Endothelial cell of hepatic sinusoid (primary cell): Measurements from ENCODE around the gene TRPV5.
"Not testable (repeated sequence)": the region's sequence is repeated elsewhere in the genome, so short reads cannot be mapped to it uniquely, and the experiment has no call there.

Experiments used
- in situ Hi-C: cut with HindIII; loops from 2 replicates; pipeline ENCODE4 v1.10.0; 2017; ENCODE audit warnings: low sequenced_read_pairs

Gene TRPV5

DNA sequence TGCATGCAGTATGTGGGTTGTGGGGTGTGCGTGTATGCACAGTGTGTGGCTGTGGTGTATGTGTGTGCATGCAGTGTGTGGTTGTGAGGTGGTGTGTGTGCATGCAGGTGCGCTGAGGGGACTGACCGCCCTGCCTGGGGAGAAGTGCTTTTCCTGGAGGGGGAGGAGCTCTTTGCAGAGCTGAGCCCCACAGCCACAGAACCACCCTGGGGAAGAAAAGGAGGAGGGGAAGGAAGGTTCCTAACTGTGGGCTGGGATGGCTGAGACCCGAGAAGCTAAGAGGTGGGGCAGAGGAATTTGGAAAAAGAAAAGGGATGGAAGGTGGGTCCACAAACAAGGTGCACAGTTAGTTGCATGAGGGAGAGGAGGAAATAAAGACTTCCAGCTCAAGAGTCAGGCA is at the start of gene TRPV5:
Gene TRPV5 (minus strand): TSS at position 123 of the 400 bp plus-strand sequence. CDS start 287 bp downstream, outside the sequence.
- in situ Hi-C loops: no loop called here

DNA sequence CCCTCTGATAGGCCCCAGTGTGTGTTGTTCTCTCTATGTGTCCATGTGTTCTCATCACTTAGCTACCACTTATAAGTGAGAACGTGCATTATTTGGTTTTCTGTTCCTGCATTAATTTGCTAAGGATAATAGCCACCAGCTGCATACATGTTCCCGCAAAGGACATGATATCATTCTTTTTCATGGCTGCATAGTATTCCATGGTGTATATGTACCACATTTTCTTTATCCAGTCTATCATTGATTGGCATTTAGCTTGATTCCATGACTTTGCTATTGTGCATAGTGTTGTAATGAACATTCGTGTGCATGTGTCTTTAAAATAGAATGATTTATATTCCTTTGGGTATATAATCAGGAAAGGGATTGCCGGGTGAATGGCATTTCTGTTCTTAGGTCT is 44.9 kb upstream of the TRPV5 start:
- in situ Hi-C loops: not testable (repeated sequence)

DNA sequence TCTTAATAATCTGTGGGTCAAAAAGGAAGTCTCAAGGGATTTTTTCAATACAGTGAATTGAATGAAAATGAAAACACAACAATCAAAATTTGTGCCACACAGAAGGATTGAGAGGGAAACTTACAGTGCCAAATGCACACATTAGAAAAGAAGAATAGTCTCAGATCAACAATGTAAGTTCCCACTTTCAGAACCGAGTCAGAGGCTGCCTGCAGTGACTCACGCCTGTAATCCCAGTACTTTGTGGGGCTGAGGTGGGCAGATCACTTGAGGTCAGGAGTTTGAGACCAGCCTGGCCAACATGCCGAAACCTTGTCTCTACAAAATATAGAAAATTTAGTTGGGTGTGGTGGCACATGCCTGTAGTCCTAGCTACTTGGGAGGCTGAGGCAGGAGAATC is 41.1 kb upstream of the TRPV5 start:
- in situ Hi-C loops: no loop called here

DNA sequence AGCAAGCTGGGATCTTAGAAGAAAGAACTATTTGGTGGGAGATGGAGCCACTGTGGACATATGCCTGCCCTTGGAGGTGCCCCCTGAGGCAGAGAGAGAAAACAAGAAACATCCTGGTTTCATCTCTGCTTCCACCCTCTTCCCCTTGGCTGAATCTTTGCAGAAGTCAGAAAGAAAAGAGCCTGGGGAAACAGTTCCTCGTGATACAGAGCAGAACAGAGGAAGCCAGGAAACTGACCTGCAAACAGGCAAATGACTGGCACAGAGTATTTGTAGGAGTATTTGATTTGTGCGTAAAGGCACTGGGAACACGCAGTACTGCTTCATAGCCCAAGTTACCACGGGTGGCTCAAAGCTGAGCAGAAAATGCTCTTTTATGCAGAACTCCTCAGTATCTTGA is 35.6 kb upstream of the TRPV5 start:
- in situ Hi-C loops: no loop called here

DNA sequence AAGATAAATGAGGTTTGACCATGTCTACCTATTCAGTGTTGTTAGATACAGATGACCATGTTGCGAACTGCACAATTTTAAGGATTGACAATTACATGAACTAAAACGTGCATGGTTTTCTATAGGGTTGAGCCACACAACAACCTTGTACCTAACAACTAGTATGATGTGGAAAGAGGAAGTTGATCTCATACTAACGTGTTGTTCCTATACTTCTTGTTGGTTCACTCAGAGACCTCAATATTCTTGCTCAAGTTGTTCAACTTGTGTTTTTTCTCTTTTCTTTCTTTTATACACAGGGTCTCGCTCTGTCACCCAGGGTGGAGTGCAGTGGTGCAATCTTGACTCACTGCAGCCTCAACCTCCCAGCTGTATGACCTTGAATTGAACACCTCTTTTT is 34.7 kb upstream of the TRPV5 start:
- in situ Hi-C loops: no loop called here

DNA sequence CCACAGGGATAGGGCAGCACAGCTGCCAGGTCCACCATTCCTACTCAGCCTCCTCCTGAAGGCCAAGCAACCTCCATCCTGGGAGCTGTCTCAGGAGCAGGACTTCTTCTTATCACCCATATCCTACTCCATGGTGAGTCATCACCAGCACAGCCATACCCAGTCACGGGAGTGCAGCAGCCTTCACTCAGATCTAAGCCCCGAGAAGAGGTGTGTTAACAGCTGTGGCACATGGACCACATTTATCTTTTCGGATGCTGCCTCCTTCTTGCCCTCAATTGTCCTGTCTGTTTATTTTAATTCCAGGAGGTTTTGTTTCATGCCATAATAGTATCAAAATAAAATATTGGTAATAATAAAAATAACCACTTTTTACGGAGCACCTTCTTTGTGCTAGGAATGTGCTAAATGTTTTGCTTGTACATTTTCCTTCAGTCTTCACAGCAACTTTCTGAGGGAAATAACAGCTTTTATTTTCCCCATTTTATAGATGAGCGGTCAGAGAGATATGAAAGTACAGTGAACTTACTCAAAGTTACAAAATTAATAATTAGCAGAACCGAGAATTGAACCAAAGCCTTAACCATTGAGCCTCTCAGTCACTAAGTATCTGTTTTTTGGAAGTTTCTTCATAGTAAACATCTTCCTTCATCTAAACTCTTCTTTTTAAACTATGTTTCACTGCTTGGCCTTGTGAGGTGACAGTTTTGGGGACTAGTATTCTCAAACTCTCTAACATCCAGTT is 31.1 kb upstream of the TRPV5 start:
- in situ Hi-C loops: no loop called here

DNA sequence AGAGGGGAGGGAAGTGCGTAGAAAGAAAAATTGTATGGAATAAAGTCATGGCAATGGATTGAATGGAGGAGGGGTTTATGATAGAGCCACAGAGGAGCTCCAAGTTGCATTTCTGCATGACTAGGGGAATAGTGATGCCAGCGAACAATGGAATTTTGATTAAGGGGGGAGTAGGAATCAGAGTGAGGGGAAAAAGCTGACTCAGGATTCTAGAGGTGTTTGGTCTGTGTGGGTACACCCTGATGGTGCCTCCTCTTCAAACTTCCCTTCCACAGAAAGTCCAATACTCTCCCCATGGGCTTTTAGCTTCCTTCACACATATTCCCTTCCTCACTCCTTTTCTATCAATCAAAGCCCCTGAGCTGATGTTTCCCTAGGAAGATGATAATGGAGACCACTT is 30.4 kb upstream of the TRPV5 start:
- in situ Hi-C loops: no loop called here

DNA sequence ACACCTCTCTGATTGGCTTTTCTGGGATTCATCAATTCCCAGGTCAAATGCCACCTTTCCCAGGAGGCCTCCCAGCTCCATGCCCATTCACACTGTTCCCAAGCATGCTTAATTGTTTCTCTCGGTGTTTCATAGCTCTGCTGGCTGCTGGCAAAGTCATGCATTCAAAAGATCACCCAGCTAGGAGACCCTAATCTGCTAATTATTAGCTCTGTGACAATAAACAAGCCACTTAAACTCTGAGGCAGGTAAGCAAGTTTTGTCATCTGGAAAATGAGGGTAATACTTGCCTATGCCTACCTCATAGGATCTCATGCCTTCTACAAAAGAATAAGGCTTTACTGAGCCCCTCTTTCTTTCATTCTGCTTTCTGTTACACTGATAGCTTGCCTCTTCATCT is 29.4 kb upstream of the TRPV5 start:
- in situ Hi-C loops: no loop called here

DNA sequence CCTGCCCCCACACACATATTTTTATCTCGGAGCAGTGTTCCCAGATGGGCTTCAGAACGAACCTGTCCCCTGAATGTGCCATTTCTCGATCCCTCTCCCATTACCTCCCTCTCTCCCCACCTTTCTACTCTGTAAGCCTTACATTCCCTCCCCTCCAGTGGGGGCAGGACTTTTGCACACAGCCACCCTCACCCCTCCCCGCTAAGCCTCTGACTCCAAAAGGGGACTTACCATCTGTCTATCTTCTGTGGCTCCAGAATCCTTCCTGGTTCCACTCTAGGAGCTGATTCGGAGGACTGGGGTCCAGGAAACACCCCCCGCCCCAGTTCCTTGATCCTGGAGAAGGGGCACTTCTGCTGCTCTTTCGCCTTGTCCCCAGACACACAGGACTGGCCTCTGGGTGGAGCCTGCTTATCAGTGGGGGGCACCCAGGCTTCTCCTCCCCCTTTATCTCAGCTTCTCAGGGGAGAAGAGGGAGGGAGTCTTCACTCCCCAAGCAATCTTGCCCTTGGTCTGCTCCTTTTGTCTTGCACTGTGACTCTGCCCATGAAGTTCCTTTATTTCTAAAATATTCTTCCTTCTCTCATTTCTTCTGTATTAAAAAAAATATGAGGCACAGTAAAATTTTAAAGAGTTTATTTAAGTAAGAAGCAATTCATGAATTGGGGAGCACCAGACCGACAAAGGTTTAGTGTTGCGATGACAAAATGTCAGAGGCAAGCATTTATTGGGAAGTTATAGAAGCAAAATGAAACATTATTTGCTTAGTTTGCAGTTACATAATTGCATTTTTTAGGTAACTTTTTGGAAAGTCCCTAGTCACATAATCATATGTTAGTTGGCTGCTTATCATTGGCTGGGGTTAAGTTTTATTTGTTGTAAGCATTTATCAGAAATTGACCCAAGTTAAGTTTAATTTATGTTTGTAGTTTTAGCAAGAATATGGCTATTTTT is 28.7 kb upstream of the TRPV5 start, which contains the start of gene KEL:
Gene KEL (minus strand): TSS at position 391 of the 954 bp plus-strand sequence. CDS start 157 bp downstream, at position 234.
- in situ Hi-C loops: no loop called here

DNA sequence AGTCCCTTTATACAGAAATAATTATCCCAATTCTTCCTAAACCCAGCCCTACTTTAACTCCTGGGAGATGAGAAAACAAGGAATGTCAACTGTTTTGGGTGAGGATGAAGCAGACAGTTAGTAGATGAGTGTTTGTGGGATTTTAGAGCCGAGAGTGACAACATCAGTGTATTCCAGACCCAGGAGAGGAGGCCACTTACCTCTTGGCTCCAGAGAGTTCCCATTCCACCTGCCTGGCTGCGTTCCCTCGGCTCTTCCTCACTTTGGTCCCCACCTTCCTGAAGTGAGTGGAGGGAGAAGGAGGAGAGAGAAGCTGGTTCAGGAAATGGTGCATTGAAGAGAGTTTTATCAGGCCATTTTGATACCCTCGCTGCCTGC is 28.0 kb upstream of the TRPV5 start:
- in situ Hi-C loops: no loop called here

DNA sequence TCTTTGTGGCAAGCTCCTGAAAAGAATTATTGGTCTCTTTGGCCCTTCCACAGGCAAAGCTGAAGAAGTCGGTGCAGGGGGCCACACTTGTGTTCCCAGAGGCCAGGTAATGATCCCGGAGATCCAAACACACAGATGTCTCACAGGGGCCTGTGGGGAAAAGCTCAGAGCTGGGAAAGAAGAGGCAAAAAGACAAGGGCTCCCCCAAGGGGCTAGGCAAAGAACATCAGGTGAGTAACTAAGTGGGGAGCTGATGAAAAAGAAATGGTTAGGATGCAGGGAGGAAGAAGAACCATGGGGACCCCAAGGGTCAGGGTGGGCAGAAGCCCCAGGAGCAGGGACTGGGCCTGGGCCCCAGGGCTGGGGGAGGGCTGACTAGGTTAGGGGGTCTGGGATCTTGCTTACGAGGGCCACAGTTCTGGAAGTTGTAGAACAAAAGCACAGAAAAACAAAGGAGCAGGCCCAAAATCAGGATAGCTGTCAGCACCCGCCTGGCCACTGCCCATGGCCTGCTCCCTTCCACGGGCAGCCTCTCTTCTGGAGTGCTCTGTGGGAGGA is 27.5 kb upstream of the TRPV5 start:
- in situ Hi-C loops: no loop called here

DNA sequence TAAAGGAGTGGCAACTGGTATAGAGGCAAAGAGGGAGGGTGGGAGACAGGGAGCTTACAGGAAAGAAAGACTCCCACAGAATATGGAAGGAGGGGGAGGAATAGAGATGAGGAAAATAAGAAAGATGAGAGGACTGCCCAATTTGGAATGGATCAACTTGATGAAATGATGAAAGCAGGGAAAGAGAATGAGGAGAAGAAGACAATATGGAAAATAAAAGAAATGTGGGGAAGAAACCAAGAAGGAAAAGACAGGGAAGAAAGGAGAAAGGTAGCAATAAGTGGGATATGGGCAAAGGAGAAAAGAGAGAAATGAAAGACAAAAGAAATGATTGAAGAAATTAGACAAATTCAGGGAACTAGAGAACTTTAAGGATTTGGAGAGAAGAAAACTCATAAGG is 25.7 kb upstream of the TRPV5 start:
- in situ Hi-C loops: loop anchor here (10.0 kb wide), 1 partner anchor 54 kb away; no protein-coding TSS in a partner anchor

DNA sequence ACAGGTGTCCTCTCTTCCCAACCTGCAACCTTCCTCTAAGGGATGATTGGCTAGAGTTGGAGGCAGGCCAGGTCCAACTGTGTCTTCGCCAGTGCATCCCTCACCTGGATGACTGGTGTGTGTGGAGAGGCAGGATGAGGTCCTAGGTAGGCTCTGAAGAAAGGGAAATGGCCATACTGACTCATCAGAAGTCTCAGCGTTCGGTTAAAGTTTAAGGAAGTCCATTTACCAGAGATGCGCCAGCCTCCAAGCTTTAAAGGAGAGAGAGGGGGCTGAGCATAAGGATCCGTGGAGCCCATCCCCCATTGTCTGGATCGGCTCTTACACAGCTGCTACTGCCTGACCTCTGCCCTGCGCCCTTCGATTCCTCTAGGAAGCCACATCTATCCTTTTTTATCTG is 24.2 kb upstream of the TRPV5 start:
- in situ Hi-C loops: loop anchor here (10.0 kb wide), 1 partner anchor 53 kb away; no protein-coding TSS in a partner anchor

DNA sequence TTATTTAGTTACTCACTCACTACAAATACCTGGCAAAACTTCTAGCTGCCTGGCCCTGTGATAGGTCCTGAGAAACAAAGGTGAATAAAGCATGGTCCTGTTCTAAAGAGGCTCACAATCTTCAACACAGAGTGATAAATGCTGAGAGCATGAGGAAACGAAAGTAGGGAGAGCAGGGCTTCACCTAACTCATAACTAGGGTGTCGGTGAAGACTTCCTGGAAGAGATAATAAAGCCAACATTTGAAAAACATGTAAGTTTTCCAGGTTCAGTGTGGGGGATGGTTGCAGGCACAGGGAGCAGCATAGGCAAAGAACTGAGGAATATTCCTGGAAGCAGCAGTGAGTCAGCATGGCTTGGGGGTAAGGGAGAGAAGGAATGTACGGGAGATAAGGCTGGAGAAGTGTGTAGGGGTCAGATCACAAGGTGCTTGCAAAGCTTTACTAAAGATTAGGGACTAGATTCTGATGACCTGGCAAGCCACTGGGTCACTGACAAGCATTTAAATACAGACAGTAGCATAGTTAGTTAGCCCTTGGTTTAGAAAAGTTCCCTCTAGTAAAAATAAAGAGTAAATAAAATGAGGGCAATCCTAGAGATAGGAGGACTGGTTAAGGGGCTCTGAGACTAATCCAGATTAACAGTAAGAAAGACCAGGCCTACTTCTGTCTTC is 23.5 kb upstream of the TRPV5 start:
- in situ Hi-C loops: loop anchor here (10.0 kb wide), 1 partner anchor 52 kb away; no protein-coding TSS in a partner anchor

DNA sequence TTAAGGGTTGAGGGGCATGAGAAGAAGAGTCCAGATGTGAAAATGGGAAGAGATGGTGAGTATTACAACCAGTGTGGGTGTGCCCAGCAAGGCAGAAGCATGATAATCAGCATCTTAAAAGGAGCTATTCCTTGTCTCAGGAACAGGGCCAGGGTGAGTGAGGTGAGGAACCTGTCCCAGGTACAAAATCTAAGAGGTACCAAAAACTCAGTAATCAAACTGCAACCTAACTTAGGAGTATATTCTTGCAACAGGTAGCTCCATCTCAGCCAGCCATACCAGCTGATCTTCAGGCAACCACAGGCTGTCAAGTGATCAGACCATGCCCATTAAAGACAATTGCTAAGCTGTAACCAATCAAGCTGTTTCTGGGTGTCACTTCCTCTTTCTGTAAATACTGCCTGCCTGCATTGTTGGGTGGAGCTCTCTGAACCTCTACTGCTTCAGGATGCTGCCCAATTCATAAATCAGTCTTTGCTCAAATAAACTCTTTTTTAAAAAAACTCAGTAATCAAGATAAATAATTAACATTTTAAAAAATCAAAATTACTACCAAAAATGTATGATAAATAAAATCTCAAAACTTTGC is 21.2 kb upstream of the TRPV5 start:
- in situ Hi-C loops: loop anchor here (10.0 kb wide), 1 partner anchor 50 kb away; no protein-coding TSS in a partner anchor

DNA sequence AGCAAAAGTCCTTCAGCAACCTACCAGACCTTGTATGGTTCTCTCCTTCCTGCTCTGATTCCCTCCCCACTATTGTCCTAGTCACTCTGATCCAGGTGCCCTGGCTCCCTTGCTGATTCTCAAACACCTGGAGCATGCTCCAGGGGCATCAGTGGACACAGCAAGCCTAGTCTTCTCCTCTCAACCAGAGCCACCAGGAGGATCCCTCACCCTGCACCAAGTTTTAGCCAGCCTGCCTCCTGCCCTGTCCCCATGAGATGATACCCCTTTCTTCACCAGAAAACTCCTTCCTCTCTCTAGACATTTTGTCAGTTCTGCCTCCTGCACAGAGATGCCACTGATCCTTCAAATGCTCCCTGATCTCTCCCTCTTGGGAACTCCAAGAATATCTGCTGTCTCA is 16.7 kb upstream of the TRPV5 start:
- in situ Hi-C loops: loop anchor here (10.0 kb wide), 1 partner anchor 45 kb away; no protein-coding TSS in a partner anchor

DNA sequence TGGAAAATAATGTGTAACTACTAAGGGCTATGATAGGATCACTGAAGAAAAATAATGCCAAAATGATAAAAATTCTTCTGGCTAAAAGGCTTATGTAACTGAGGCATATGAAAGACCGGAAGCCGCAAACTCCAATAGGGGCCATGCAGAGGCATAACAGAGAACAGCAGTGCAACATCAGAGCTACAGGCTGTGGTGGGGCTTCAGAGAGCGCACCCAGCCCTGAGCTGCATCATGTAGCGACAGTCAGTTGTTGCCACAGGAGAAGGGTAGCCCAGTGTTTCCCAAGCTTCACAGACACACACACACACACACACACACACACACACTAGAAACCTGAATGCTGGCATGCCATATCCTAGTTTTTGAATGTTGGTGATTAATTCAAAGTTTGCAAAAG is 15.1 kb upstream of the TRPV5 start:
- in situ Hi-C loops: no loop called here

DNA sequence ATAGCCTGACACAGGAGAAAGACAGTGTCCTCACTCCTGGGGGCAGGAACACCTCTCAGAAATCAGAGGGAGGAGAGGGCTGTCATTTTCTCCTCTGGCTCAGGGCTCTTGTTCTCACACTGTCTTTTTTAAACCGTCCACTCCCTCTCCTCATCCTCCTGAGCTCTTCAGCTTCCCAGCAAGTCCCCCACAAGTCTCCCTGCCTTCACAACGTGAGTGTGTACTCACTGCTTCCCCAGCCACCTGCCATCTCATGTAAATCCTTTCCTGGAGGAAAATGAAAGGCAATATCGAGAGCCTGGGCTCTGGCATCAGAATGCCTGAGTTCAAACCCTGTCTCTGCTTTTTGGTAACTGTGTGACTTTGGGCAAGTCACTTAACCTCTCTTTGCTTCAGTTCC is 11.5 kb upstream of the TRPV5 start:
- in situ Hi-C loops: no loop called here

DNA sequence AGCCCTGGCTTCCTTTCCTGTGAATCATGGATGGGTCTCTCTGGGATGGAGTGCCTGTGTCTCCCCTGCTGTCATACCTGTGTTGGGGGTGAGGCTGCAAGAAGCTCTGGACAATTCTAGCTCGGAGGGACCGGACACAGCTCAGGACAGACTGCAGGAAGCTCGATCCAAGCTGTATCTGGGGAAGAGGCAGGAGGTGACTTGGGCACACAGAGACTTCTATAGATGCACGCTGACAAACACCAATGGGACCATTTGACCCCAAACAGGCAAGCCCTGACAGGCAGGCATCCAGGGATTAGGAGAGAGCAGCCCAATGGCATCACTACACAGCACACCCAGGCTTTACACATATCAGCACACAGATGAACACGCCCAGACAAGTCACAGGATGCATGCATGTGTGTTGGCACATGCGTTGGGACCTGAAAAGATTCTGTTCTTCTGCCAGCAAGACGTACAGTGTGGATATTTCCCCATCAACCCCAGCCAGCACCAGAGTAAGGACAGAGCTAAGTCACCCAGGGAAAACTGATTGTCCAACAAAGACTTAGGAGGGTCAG is 10.2 kb upstream of the TRPV5 start:
- in situ Hi-C loops: no loop called here

DNA sequence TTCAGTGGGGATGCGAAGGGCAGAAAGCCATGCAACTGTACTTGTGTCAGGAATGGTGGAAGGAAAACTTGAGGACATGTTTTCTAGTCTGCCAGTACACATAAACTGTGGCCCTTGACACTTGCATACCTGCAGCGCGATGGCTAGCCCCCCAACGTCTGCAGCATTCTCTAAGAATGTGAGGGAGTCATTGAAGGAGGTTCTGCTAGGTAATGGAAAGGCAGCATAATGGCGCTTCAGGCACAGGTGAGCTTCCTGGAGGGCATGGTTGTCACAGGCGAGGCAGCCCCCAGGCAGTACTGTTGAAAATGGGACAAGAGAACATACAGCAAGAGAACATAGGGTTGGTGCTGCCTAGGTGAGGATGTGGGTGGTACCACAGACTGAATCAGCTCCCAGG is 9.2 kb upstream of the TRPV5 start:
- in situ Hi-C loops: no loop called here
